ENCODE data around the gene SYT7.
A peak's percentile ranks its signal among the peaks of the same experiment; 100 is the strongest.

SYT7 gene

GRCh38 chr11:61556621-61557020 lies 24.3 kb downstream of the SYT7 start:
- ChIA-PET CTCF (interaction anchor here (0.5 to 0.9 kb wide), 2 partner anchors 11 to 14 kb away, joined by 3 to 6 read pairs; no protein-coding TSS in a partner anchor), POLR2A (no interaction called here)
- Histone ChIP-seq H3K4me1 (ENCODE audit: control insufficient read depth, insufficient read depth, low read length) (no peaks in the 10 kb centered on the region), H3K27ac (ENCODE audit: extremely low read depth, low read depth, low read length) (no peak overlapping the region), H3K4me3 (ENCODE audit: low read depth, low read length) (no peak overlapping the region), H3K9me3 (ENCODE audit: control insufficient read depth, insufficient read depth, low read depth, low read length) (no peaks in the 10 kb centered on the region), H3K36me3 (ENCODE audit: control insufficient read depth in 2 of 2, insufficient read depth in 1 of 2, low read length in 2 of 2) (no peaks in the 10 kb centered on the region)
- TF ChIP-seq ZNF513 (tag by site-specific recombination; IDR thresholded peaks at IDR 0.05) (no peak), SALL2 (tag by site-specific recombination; IDR thresholded peaks at IDR 0.05; ENCODE audit: borderline replicate concordance) (no peak), ZNF350 (tag by site-specific recombination; IDR thresholded peaks at IDR 0.05) (no peak), ZNF747 (tag by site-specific recombination; IDR thresholded peaks at IDR 0.05) (no peak), ZIC2 (tag by site-specific recombination; IDR thresholded peaks at IDR 0.05) (no peak), ZNF274 (IDR thresholded peaks at IDR 0.05; ENCODE audit: low read length) (no peak), ZNF274 (tag by site-specific recombination; IDR thresholded peaks at IDR 0.05; ENCODE audit: borderline replicate concordance) (no peak), ZNF544 (tag by site-specific recombination; IDR thresholded peaks at IDR 0.05) (no peak), ZBTB20 (tag by site-specific recombination; IDR thresholded peaks at IDR 0.05) (no peak), ZNF621 (tag by site-specific recombination; IDR thresholded peaks at IDR 0.05) (no peak), KLF1 (tag by site-specific recombination; IDR thresholded peaks at IDR 0.05) (no peak), ZBTB48 (tag by site-specific recombination; IDR thresholded peaks at IDR 0.05) (no peak), ZNF169 (tag by site-specific recombination; IDR thresholded peaks at IDR 0.05) (no peak), ZNF76 (tag by site-specific recombination; IDR thresholded peaks at IDR 0.05; ENCODE audit: borderline replicate concordance, low read depth) (no peak), YY1 (tag by site-specific recombination; IDR thresholded peaks at IDR 0.05) (no peak), KLF7 (tag by site-specific recombination; IDR thresholded peaks at IDR 0.05; ENCODE audit: borderline replicate concordance) (no peak), GLIS2 (tag by site-specific recombination; IDR thresholded peaks at IDR 0.05) (no peak)

DNA sequence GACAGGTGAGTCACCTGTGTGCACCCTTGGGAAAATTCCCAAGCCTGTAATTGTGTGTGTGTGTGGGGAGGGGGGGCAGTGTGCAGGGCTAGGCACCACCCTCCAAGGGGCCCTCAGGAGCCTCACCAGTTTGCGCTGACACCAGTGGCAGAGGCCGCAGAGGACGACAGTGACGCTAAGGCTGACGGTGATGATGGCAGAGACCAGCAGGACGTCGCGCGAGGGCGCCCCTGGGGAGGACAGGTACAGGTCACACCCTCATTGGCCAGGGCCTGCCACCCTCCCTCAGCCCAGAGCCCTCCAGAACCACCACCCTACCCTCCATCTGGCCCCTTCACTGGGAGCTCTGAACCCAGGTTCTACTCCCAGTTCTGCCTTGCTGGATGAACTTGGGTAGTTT lies 24.9 kb downstream of the SYT7 start:
- no peak overlapping the region; the same call in 1 of the 2 replicates for H3K4me3 ChIP-seq (ENCODE audit: low read depth, low read length)
- ChIA-PET CTCF (interaction anchor here (0.5 to 1.2 kb wide), 4 partner anchors 11 to 40 kb away, joined by 3 to 6 read pairs (median 4); no protein-coding TSS in a partner anchor), POLR2A (no interaction called here)
- TF ChIP-seq YY2 (tag by site-specific recombination; IDR thresholded peaks at IDR 0.05) = no peak
- no peak for TF ChIP-seq ZNF426 (tag by site-specific recombination; IDR thresholded peaks at IDR 0.05)
- TF ChIP-seq SCRT1 (tag by site-specific recombination; IDR thresholded peaks at IDR 0.05; ENCODE audit: borderline replicate concordance) = peak; percentile 81
- no peak for TF ChIP-seq ZNF394 (tag by site-specific recombination; IDR thresholded peaks at IDR 0.05; ENCODE audit: borderline replicate concordance)
- H3K36me3 ChIP-seq (ENCODE audit: control insufficient read depth in 2 of 2, insufficient read depth in 1 of 2, low read length in 2 of 2) = no peaks in the 10 kb centered on the region
- no peaks in the 10 kb centered on the region for H3K4me1 ChIP-seq (ENCODE audit: control insufficient read depth, insufficient read depth, low read length)
- H3K9me3 ChIP-seq (ENCODE audit: control insufficient read depth, insufficient read depth, low read depth, low read length) = no peaks in the 10 kb centered on the region
- no peak overlapping the region for H3K27ac ChIP-seq (ENCODE audit: extremely low read depth, low read depth, low read length)

GRCh38 chr11:61555051-61555969 lies 25.6 kb downstream of the SYT7 start:
- no peaks in the 10 kb centered on the region for H3K36me3 ChIP-seq (ENCODE audit: control insufficient read depth in 2 of 2, insufficient read depth in 1 of 2, low read length in 2 of 2)
- H3K9me3 ChIP-seq (ENCODE audit: control insufficient read depth, insufficient read depth, low read depth, low read length) = no peaks in the 10 kb centered on the region
- H3K27ac ChIP-seq (ENCODE audit: extremely low read depth, low read depth, low read length) = no peak overlapping the region
- H3K4me3 ChIP-seq (ENCODE audit: low read depth, low read length) = peak overlapping the region; percentile 2
- H3K4me1 ChIP-seq (ENCODE audit: control insufficient read depth, insufficient read depth, low read length) = no peaks in the 10 kb centered on the region
- CTCF ChIA-PET = interaction anchor here (0.6 to 1.2 kb wide), 2 partner anchors 31 to 39 kb away, joined by 4 to 5 read pairs; no protein-coding TSS in a partner anchor
- POLR2A ChIA-PET = no interaction called here
- TF ChIP-seq PRDM4 (tag by site-specific recombination; IDR thresholded peaks at IDR 0.05) (no peak), ZNF837 (tag by site-specific recombination; IDR thresholded peaks at IDR 0.05) (no peak), ZNF398 (tag by site-specific recombination; IDR thresholded peaks at IDR 0.05) (peak; percentile 66)
- TF ChIP-seq, protein P1, sequence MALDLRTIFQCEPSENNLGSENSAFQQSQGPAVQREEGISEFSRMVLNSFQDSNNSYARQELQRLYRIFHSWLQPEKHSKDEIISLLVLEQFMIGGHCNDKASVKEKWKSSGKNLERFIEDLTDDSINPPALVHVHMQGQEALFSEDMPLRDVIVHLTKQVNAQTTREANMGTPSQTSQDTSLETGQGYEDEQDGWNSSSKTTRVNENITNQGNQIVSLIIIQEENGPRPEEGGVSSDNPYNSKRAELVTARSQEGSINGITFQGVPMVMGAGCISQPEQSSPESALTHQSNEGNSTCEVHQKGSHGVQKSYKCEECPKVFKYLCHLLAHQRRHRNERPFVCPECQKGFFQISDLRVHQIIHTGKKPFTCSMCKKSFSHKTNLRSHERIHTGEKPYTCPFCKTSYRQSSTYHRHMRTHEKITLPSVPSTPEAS (tag by site-specific recombination; IDR thresholded peaks at IDR 0.05) = peak; percentile 92
